GM19397 (cell line): ENCODE results near the gene PARP16.
"Not testable (repeated sequence)": the region's sequence is repeated elsewhere in the genome, so short reads cannot be mapped to it uniquely, and the experiment has no call there.

Source experiments
- ATAC-seq: cut with Tn5 transposase; IDR thresholded peaks from one replicate; pipeline ENCODE4 v1.9.1; 2021; ENCODE audit warnings: mild to moderate bottlenecking, moderate library complexity; ENCODE audit not compliant: unreplicated experiment

Gene PARP16

DNA sequence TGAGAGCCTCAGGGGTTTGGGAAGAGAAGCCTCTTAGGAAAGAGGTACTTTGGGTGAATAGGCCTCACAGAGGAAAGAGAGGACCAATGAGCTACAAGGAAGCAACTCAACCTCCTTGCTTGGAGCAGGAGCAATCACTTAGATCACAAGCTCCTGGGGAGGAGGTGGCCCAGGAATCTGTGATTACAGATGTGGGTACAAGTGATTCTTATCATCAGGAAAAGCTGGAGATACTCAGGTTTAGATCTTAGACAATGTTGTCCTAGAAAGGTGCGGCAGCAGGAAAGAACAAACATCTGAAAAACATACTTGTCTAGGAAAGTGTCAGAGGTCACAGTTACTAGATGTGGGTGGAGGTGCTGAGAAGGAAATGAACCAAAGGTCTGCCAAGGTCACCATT, 8.2 kb downstream of the PARP16 start:
- ATAC-seq, result no peak

- no peak for ATAC-seq
These were observed 9.7 kb downstream of the PARP16 start for GRCh38 chr15:65277015-65277414.

- ATAC-seq, result no peak
These were observed 11.0 kb downstream of the PARP16 start for GRCh38 chr15:65275728-65276126.

DNA sequence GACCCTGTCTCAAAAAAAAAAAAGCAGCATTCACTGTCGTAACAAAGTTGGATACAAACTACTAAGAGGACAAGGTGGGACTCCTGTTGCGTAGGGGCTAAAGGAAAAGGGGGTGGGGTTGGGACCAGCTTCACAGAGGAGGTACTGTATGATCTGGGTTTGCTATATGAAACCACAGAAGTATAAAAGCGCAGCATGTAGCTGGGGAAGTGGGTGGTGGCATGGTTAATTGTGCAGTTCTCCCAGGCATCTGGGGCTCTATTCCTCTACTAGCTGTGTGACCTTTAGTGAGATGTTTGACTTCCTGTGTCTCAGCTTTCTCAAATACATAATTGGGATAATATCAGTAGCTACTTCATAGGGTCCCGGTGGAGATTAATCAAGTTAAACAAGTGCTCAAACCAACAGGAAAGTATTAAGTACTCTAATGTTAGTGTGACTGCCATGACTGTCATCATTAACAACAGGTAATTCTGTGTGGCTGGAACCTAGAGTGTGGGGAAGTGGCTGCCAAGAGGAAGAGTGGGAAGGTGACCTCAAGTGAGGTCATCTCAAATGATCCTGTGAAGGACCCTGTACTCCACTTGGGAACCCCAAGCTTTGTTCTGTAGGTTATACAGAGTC, 11.5 kb downstream of the PARP16 start:
- ATAC-seq, result no peak

GRCh38 chr15:65270811-65271545, 15.7 kb downstream of the PARP16 start:
- ATAC-seq, result not testable (repeated sequence)

DNA sequence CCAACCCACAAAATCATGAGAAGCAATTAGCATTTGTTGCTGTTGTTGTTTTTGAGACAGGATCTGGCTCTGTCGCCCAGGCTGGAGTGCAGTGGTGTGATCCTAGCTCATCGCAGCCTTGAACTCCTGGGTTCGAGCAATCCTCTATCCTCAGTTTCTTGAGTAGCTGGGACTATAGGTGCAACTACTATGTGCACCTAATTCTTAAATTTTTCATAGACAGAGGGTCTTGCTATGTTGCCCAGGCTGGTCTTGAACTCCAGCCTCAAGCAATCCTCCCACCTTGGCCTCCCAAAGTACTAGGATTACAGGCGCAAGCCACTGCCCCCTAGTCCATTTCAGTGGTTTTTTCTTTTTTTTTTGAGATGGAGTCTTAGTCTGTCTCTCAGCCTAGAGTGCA, 18.3 kb downstream of the PARP16 start:
- ATAC-seq, result no peak

DNA sequence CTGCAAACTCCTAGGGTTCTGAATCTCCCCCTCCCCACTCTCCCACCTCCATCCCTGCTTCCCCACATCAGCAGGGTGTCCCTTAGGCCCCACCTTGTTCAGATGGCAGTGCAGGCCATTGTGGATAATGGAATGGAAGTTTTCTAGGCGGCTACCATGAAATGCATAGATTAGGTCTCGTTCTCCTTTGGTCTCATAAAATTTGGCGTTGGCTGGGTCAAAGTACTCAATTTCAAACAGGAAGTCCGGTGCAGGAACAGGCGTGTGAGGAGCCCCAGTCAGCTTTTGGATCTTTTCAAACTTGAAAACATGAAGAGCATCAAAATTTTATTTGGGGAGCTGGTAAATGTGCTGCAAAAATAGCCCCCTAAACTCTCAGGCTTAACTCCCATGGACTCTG, 20.2 kb downstream of the PARP16 start:
- no peak for ATAC-seq

DNA sequence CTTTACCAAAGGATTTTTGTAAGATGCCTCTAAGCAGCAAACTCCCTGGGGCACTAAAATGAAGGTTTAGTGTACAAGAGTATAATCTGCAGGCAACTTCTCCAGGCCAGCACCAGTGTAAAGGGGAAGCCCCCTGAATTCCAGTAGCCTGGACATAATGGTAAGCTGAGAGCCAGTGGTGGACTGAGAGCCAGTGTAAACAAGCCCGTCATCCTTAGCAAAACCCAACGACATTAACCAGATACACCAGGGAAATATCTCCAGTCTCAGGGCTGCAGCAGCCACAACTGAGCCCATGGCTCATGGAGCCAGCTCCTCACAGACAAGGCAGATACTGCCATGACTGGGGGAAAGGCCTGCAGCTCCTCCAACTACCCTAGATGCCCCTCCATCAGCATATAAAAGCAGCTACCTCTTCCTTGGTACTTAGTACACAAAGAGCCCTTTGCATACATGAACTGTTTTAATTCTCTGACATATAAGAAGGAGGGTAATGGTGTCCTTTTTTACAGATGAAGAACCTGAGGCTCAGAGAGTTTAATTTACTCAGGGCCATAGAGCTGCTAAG, 21.7 kb downstream of the PARP16 start:
- ATAC-seq, result no peak

DNA sequence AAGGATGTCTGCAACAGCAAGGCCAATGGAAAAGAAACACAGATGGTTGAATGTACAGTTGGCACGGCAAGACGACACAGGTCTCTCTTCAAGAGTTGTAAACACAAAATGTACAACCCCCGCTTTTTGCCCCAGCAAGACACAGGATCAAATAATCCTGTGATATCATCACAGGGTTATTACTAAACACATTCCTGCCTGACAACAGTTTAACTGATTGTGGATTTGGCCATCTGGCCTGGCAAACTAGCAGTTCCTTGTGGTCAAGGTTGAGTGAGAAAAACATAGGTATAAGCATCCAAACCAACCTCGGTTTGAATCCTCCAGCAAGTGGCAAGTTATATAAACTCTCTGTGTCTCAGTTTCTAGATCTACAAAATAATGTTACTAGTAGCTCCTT, 23.4 kb downstream of the PARP16 start:
- no peak for ATAC-seq

DNA sequence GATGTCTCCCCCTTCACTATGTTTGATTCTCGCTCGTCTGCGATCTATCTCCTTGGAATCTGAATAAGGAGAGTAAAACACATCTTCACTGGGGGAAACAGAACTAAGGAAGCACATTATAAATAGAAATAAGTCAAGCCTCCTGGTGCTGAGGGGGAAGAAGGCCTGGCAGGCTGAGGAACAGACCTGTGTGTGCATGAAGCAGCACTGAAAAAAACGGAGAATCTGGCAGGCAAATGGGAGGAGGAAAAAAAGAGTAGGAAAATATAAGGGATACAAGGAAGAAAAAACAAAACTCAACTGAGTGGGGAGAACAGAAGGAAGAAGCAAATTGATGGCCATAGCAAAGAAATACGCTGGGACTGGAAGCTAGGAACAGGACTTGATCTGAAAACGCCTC, 25.7 kb downstream of the PARP16 start:
- ATAC-seq, result no peak

DNA sequence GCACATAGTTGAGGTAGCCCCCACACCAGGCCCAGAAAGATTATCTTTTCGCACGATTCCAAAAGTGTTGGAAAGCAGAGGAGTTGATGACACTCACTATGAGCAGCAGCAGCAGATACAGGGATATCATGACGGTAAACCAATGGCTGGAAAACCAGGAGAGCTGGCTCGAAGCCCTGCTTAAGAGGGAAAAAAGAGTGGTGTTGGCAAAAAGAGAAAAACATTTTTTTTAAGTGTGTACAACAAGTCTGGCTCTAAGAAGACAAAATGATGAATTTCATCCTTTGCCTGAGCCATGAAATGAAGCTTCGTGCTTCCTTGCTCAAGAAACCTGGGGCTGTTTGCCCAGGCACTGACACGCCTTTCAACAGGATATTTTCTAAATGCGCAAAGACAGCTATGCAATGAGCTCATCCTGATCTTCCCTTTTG, 27.3 kb downstream of the PARP16 start:
- ATAC-seq, result no peak

DNA sequence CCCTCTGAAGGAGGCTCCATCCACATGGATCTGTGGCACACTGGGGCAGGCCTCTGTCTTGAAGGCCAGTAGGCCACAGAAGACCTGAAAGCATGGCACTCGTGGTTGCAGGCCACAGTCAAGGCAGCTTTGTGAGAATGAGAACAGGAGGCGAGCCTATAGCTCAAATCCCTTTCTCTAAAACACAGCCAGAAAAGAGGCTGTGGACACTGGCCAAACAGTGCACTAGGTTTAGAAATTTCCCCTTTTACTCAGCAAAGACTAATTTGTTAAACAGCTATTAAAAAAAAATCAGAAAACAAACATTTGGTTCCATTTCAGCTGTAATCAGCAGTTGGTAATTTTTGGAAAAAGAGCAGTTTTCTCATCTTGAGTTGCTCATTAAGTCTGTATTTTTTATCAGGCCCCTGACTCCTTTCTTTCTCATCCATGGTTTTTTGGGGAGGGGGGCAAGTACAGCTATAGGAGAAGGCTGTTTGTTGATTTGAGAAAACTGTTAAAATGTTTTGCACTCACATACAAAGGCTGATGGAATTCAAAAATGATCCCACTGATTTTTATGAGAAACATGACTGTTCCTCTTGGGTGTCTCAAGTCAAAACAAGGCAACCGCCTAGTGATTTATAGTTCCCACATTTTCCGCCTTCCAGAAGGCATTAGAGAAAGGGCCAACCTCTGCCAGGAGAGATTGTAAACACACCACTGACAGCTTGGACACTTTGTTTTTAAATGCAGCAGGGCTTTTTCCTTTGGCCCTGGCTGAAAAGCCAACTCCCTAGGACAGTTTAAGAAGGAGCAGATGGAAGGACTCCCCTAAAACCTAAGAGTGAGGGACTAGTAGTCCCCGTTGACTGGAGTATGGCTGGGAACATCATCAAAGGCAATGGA, 28.1 kb downstream of the PARP16 start:
- ATAC-seq, result no peak

- no peak for ATAC-seq
These were observed 31.1 kb downstream of the PARP16 start for GRCh38 chr15:65255486-65256140.

DNA sequence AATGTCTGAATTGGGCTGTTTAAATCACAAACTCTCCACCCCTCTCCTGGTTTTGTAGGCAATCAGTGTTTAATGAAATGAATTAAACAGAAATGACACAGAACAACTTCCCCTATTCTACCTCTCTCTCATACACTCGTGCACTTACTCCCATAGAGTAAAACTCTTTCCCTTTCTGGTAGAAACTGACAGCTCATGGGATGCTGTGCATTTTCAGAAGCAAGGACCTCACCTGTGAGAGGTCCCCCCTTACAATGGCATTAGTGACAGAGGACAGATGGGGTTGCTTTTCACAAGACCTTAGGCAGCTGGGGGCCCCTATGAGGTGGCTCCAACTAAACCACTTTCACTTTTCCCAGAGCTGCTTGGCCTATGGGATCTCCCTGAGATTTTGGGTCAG, 31.9 kb downstream of the PARP16 start:
- no peak for ATAC-seq

DNA sequence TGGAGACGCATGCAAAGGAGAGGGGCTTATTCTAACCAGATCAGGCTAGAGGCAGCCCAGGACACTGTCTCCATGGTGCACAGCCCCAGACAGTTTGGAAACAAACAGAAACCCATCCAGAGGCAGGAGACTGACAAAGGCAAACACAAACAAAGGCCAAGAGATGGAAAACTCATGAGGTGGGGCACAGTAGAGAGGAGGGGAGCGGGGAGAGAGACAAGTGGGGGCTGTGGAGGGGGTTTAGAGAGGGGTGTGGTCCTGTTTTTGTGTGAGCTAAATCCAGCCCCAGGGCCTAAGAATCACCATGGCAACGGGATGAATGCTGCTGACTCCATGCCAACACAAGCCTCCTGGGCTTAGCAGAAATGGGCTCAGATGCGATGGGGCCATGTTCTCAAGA, 32.3 kb downstream of the PARP16 start:
- no peak for ATAC-seq

GRCh38 chr15:65249641-65250040, 37.0 kb downstream of the PARP16 start:
- no peak for ATAC-seq

DNA sequence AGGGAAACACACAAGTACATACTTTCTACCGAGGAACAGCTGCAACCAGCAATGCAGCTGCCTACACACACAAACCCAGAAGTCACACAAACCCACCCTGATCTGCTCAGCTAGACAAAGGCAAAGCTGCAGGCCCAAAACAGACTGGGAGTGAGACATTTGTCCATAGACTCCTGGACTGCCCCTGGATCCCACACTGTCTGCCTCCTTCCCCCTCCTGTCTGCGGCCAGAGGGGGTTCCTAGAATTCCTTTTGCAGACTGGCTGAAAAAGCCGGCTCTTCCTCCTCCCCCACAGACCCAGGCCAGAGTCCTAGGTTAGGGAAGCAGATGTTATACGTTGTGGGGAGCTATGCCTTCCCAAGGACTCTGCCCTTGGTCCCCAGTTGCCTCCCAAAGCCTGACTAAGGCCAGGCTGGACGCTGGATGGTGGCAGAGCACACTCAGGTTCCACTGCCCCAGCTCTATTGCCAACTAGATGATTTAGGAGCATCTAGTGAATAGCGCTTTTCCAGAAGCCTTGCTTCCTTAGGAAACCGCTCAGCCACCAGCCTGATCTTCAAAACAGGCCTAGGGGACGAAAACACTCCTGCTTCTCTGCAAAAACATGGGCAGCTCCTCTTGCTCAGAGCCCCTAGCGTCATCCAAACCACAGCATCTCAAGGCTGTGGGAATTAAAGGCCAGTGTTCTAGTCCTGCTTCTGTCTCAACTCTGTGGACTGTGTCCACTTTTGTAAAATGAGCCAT, 38.0 kb downstream of the PARP16 start:
- ATAC-seq, result no peak

DNA sequence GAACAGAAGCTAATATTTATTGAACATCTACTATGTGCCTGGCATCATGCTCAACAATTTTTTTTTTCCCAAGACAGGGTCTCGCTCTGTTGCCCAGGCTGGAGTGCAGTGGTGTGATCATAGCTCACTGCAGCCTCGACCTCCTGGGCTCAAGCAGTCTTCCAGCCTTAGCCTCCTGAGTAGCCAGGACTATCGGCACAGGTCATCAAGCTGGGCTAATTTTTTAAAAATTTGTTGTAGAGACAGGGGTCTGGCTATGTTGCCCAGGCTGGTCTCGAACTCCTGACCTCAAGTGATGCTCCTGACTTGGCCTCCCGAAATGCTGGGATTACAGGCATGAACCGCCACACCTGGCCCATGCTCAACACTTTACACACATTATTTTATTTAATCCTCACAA, 39.7 kb downstream of the PARP16 start:
- no peak for ATAC-seq

DNA sequence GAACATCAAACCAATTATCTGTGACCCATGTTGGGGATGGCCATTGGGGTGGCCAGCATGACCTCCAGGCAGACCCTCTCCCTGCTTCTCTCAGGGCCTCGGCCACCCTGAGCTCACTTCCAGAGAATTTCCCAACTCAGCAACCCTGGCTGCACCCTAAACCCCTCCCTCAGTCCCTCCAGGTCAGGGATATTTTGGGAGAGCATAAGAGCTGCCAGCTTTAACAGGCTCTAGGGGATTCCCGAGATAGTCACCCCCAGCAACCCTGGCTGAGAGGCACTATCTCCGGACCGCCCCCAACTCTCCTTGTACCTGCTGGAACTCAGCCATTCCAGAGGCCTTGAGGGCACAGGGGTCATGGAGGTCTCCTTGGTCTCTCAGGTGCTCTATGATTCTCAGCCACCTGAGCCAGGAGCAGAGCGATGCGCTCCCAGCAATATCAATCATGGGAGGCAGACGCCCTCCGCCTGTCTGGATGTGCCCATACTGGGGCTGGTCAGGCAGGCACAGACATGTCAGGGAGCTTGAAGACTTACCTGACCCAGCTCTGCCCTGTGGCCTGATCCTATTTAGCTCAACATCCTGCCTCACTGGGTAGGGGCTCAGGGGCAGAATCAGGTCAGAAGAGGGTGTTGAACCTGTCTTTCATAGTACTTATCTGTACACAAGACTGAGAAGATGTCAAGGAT, 40.5 kb downstream of the PARP16 start:
- ATAC-seq, result no peak
